Neuronal stem cell (in vitro differentiated cells): Measurements from ENCODE around the gene RNF213.
"Not testable (repeated sequence)": the region's sequence is repeated elsewhere in the genome, so short reads cannot be mapped to it uniquely, and the experiment has no call there.

Source experiments
- DNase-seq: peaks from one replicate; pipeline ENCODE4 v3.0.0-alpha.2; 2013; ENCODE audit warnings: low spot score
- H2AFZ ChIP-seq: one replicate; pipeline ENCODE4 v1.6.1; 2013; ENCODE audit warnings: mild to moderate bottlenecking, low read length, inconsistent platforms
- H2AK5ac ChIP-seq: 2 replicates; pipeline ENCODE4 v1.6.1; 2013; ENCODE audit warnings: low read depth, mild to moderate bottlenecking, inconsistent platforms, low read length, moderate library complexity, mixed read lengths
- H2BK120ac ChIP-seq: 2 replicates; pipeline ENCODE4 v1.6.1; 2013; ENCODE audit warnings: low read depth, mild to moderate bottlenecking, inconsistent platforms, low read length, moderate library complexity, mixed read lengths
- H2BK12ac ChIP-seq: one replicate; pipeline ENCODE4 v1.6.1; 2013; ENCODE audit warnings: low read length, inconsistent platforms
- H2BK15ac ChIP-seq: 2 replicates; pipeline ENCODE4 v1.6.1; 2013; ENCODE audit warnings: mild to moderate bottlenecking, low read length, inconsistent platforms, mixed read lengths
- H2BK5ac ChIP-seq: one replicate; pipeline ENCODE4 v1.6.1; 2013; ENCODE audit warnings: inconsistent platforms, mild to moderate bottlenecking, low read length, moderate library complexity
- H3K14ac ChIP-seq: one replicate; pipeline ENCODE4 v1.6.1; 2013; ENCODE audit warnings: low read length, inconsistent platforms
- H3K18ac ChIP-seq: 2 replicates; pipeline ENCODE4 v1.6.1; 2013; ENCODE audit warnings: low read length, inconsistent platforms
- H3K23ac ChIP-seq: 2 replicates; pipeline ENCODE4 v1.6.1; 2013; ENCODE audit warnings: low read depth, mild to moderate bottlenecking, mixed read lengths, low read length, inconsistent platforms; ENCODE audit not compliant: poor library complexity
- H3K27ac ChIP-seq: replicated peaks from 3 replicates; pipeline ENCODE4 v1.5.1; 2013; ENCODE audit warnings: low read length, inconsistent platforms
- H3K27me3 ChIP-seq, 3 experiments: 2 replicates each; pipeline ENCODE4 v1.6.1; 2013; ENCODE audit warnings: low read length in 3 of 3, mild to moderate bottlenecking in 2 of 3, inconsistent platforms in 1 of 3, low read depth in 1 of 3, mixed read lengths in 1 of 3, moderate library complexity in 1 of 3; ENCODE audit not compliant: control insufficient read depth in 3 of 3, insufficient read depth in 3 of 3
- H3K36me3 ChIP-seq, 2 donors: replicated peaks in 1 of 2; 2 replicates each; pipeline ENCODE4 v1.6.1; 2013; ENCODE audit warnings: low read length in 2 of 2; ENCODE audit not compliant: control insufficient read depth in 2 of 2, insufficient read depth in 2 of 2
- H3K4ac ChIP-seq: 2 replicates; pipeline ENCODE4 v1.6.1; 2013; ENCODE audit warnings: inconsistent platforms, mild to moderate bottlenecking, low read length, moderate library complexity
- H3K4me1 ChIP-seq, 2 donors: 1 replicate in 1 of 2; 2 replicates in 1 of 2; pipeline ENCODE4 v1.6.1; 2013; ENCODE audit warnings: low read length in 2 of 2, low read depth in 1 of 2; ENCODE audit not compliant: control insufficient read depth in 2 of 2, insufficient read depth in 1 of 2
- H3K4me2 ChIP-seq: one replicate; pipeline ENCODE4 v1.6.1; 2013; ENCODE audit warnings: mild to moderate bottlenecking, low read length, inconsistent platforms; ENCODE audit not compliant: insufficient read depth, poor library complexity, severe bottlenecking
- H3K4me3 ChIP-seq, 2 donors: 2 replicates each; pipeline ENCODE4 v1.5.1; 2013; ENCODE audit warnings: low read length in 2 of 2, mild to moderate bottlenecking in 2 of 2, inconsistent platforms in 1 of 2, moderate library complexity in 1 of 2
- H3K79me1 ChIP-seq: one replicate; pipeline ENCODE4 v1.6.1; 2013; ENCODE audit warnings: low read depth, mild to moderate bottlenecking, inconsistent platforms, low read length, moderate library complexity
- H3K9ac ChIP-seq: one replicate; pipeline ENCODE4 v1.6.1; 2013; ENCODE audit warnings: mild to moderate bottlenecking, low read depth, low read length, inconsistent platforms; ENCODE audit not compliant: poor library complexity
- H3K9me3 ChIP-seq, 2 donors: replicated peaks in 1 of 2; 2 replicates each; pipeline versions ENCODE3 to v1.6.1; 2013; ENCODE audit warnings: low read length in 2 of 2, mild to moderate bottlenecking in 2 of 2, inconsistent platforms in 1 of 2, low read depth in 1 of 2, mixed read lengths in 1 of 2, moderate library complexity in 1 of 2; ENCODE audit not compliant: control insufficient read depth in 2 of 2, insufficient read depth in 1 of 2
- H4K8ac ChIP-seq: one replicate; pipeline ENCODE4 v1.6.1; 2013; ENCODE audit warnings: low read depth, mild to moderate bottlenecking, inconsistent platforms, low read length, moderate library complexity
- H4K91ac ChIP-seq: one replicate; pipeline ENCODE4 v1.6.1; 2013; ENCODE audit warnings: low read length, low read depth, mild to moderate bottlenecking, inconsistent platforms; ENCODE audit not compliant: poor library complexity
- WGBS, 2 donors: extraction: QIAGEN DNeasy Blood & Tissue Kit; methylation state at CpG; one replicate each; pipeline ENCODE4 v1.1.7; 2013; ENCODE audit warnings: missing lambda C conversion rate in 2 of 2, mixed read lengths in 1 of 2; ENCODE audit not compliant: insufficient read length in 2 of 2, insufficient replicate concordance in 1 of 2; ENCODE audit errors: extremely low coverage in 2 of 2; 5-methylcytosine and 5-hydroxymethylcytosine counted together

The RNF213 gene

GRCh38 chr17:80237386-80237785 is 23.3 kb upstream of the RNF213 start:
- no peak for DNase-seq
- Histone ChIP-seq H3K4me1 (no peaks in the 10 kb centered on the region), H3K27me3 (no peaks in the 10 kb centered on the region), H2BK12ac (no peak overlapping the region), H3K9me3 (peaks cover 2 to 18% of the 10 kb centered on the region in 2 donors), H3K27ac (no peak overlapping the region), H2BK120ac (no peak overlapping the region), H3K23ac (no peak overlapping the region), H3K14ac (no peak overlapping the region), H2BK5ac (no peak overlapping the region), H4K91ac (no peak overlapping the region), H2AFZ (no peak overlapping the region), H3K36me3 (peaks cover 14 to 75% of the 10 kb centered on the region in 2 donors), H3K4ac (no peak overlapping the region), H2AK5ac (no peak overlapping the region), H3K4me3 (no peak overlapping the region), H2BK15ac (no peak overlapping the region), H4K8ac (no peak overlapping the region), H3K9ac (no peak overlapping the region), H3K18ac (no peak overlapping the region), H3K4me2 (no peak overlapping the region), H3K79me1 (no peaks in the 10 kb centered on the region)
- WGBS, 2 donors: no CpG with 5 or more reads among the region's 10 CpGs

GRCh38 chr17:80242505-80242904 is 18.1 kb upstream of the RNF213 start:
- Histone ChIP-seq H3K79me1 (no peaks in the 10 kb centered on the region), H3K9me3 (no peaks in the 10 kb centered on the region), H3K27ac (no peak overlapping the region), H2AK5ac (no peak overlapping the region), H2BK120ac (no peak overlapping the region), H4K91ac (no peak overlapping the region), H2BK12ac (no peak overlapping the region), H3K4me3 (peak overlapping the region in 1 of 2 donors; percentile 39), H2BK15ac (no peak overlapping the region), H3K23ac (no peak overlapping the region), H3K36me3 (peaks cover 17 to 62% of the 10 kb centered on the region in 2 donors), H3K4me1 (no peaks in the 10 kb centered on the region), H3K18ac (no peak overlapping the region), H3K9ac (no peak overlapping the region), H2BK5ac (no peak overlapping the region), H4K8ac (no peak overlapping the region), H3K4me2 (no peak overlapping the region), H3K14ac (no peak overlapping the region), H2AFZ (no peak overlapping the region), H3K4ac (no peak overlapping the region), H3K27me3 (no peaks in the 10 kb centered on the region)
- no CpG with 5 or more reads among the region's 14 CpGs for WGBS, 2 donors
- no peak for DNase-seq

- no peaks in the 10 kb centered on the region for H3K27me3 ChIP-seq
- no peak overlapping the region for H3K4me3 ChIP-seq
- peaks cover 11 to 54% of the 10 kb centered on the region in 2 donors for H3K36me3 ChIP-seq
- peak overlapping the region; percentile 39 for H3K9ac ChIP-seq
- H2BK15ac ChIP-seq: no peak overlapping the region
- no peak overlapping the region for H2AFZ ChIP-seq
- no peak overlapping the region for H2BK12ac ChIP-seq
- no peak overlapping the region for H3K14ac ChIP-seq
- H2AK5ac ChIP-seq: no peak overlapping the region
- no peaks in the 10 kb centered on the region for H3K79me1 ChIP-seq
- peak overlapping the region; percentile 25 for H3K18ac ChIP-seq
- H3K4me2 ChIP-seq: no peak overlapping the region
- no peak overlapping the region for H3K4ac ChIP-seq
- H3K4me1 ChIP-seq: no peaks in the 10 kb centered on the region
- no peak overlapping the region for H2BK5ac ChIP-seq
- no CpG with 5 or more reads among the region's 26 CpGs for WGBS, 2 donors
- H4K91ac ChIP-seq: no peak overlapping the region
- DNase-seq: no peak
- H3K9me3 ChIP-seq: no peaks in the 10 kb centered on the region
- H3K27ac ChIP-seq: no peak overlapping the region
- H3K23ac ChIP-seq: peak overlapping the region; percentile 39
- no peak overlapping the region for H2BK120ac ChIP-seq
- no peak overlapping the region for H4K8ac ChIP-seq
These were observed 16.9 kb upstream of the RNF213 start for GRCh38 chr17:80243526-80244433.

GRCh38 chr17:80244448-80244847 is 16.2 kb upstream of the RNF213 start:
- not testable (repeated sequence) for H3K4me3 ChIP-seq, H4K8ac ChIP-seq, H3K9me3 ChIP-seq, H3K18ac ChIP-seq, H3K27me3 ChIP-seq, H3K4me2 ChIP-seq, H2BK12ac ChIP-seq, H3K4ac ChIP-seq, H2BK15ac ChIP-seq, H3K27ac ChIP-seq, H4K91ac ChIP-seq, H3K4me1 ChIP-seq, DNase-seq, H3K9ac ChIP-seq, H2BK5ac ChIP-seq, H2AFZ ChIP-seq, H2AK5ac ChIP-seq, H2BK120ac ChIP-seq, H3K79me1 ChIP-seq, H3K14ac ChIP-seq
- peak overlapping the region; percentile 39 for H3K23ac ChIP-seq
- peaks cover 14 to 54% of the 10 kb centered on the region in 2 donors for H3K36me3 ChIP-seq
- no CpG with 5 or more reads among the region's 6 CpGs for WGBS, 2 donors
